Measurements from ENCODE around the gene PCBD1.

DNA sequence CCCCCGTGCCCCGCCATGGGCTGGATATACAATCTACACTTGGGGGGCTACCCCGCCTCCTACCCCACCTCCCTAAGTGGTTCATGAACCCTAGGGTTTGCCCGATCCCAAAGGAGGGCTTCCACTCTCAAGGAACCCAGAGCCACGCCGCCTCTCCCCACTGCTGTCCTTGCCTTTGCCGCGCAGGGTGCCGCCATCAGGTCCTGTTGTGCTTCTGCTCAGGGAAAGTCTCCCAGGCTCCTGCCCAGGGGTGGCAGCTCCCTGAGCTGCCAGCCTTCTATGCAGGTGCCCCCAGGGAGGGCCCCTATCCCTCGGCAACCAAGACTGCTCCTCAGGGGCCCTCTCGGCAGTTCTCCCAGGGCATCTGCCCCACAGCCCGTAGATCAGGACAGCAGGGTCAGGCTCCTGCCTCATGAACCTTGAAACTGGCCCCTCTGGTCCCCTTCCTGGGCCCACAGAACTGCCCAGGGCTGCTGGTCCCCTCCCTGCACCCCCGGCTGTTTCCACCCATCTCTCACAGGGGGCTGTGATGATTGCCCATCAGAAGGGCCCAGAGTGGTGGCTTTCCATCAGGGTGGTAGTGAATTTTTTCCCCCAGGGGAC is 13.0 kb upstream of the PCBD1 start:
- TF ChIP-seq, protein P1, sequence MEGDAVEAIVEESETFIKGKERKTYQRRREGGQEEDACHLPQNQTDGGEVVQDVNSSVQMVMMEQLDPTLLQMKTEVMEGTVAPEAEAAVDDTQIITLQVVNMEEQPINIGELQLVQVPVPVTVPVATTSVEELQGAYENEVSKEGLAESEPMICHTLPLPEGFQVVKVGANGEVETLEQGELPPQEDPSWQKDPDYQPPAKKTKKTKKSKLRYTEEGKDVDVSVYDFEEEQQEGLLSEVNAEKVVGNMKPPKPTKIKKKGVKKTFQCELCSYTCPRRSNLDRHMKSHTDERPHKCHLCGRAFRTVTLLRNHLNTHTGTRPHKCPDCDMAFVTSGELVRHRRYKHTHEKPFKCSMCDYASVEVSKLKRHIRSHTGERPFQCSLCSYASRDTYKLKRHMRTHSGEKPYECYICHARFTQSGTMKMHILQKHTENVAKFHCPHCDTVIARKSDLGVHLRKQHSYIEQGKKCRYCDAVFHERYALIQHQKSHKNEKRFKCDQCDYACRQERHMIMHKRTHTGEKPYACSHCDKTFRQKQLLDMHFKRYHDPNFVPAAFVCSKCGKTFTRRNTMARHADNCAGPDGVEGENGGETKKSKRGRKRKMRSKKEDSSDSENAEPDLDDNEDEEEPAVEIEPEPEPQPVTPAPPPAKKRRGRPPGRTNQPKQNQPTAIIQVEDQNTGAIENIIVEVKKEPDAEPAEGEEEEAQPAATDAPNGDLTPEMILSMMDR (IDR thresholded peaks at IDR 0.05) = no peak
- TF ChIP-seq EZH2 (IDR thresholded peaks at IDR 0.05) = no peak

Data from neural progenitor cell (in vitro differentiated cells).